ENCODE results near the gene ACOX1.

GRCh38 chr17:75987041-75987440 is 8.1 kb upstream of the ACOX1 start:
- TF ChIP-seq CTCF (IDR thresholded peaks at IDR 0.05 in 2 of 3, conservative IDR thresholded peaks at IDR 0.05 in 1 of 3; ENCODE audit: borderline replicate concordance in 1 of 3, insufficient read depth in 1 of 3, low read depth in 2 of 3, low read length in 2 of 3) = no peak
- no peak for TF ChIP-seq CBX3 (IDR thresholded peaks at IDR 0.05; ENCODE audit: low read depth)
- no peak for TF ChIP-seq EZH2 (IDR thresholded peaks at IDR 0.05)
- TF ChIP-seq ATF3 (IDR thresholded peaks at IDR 0.05) = no peak
- TF ChIP-seq POLR2AphosphoS5 (IDR thresholded peaks at IDR 0.05; ENCODE audit: low read depth, low read length) = no peak
- TF ChIP-seq JUND (IDR thresholded peaks at IDR 0.05) = no peak
- no peak for TF ChIP-seq CEBPB (IDR thresholded peaks at IDR 0.05; ENCODE audit: low read depth)
- no peak for TF ChIP-seq EZH2phosphoT487 (IDR thresholded peaks at IDR 0.05; ENCODE audit: borderline replicate concordance)
- TF ChIP-seq RAD21 (IDR thresholded peaks at IDR 0.05; ENCODE audit: low read depth) = no peak
- TF ChIP-seq FOSL1 (IDR thresholded peaks at IDR 0.05; ENCODE audit: low read depth) = no peak
- TF ChIP-seq ZNF274 (IDR thresholded peaks at IDR 0.05; ENCODE audit: low read depth, low read length) = no peak
- no peak for TF ChIP-seq SIN3A (IDR thresholded peaks at IDR 0.05; ENCODE audit: low read depth)
- no peak for TF ChIP-seq POLR2A (IDR thresholded peaks at IDR 0.05; ENCODE audit: borderline replicate concordance, extremely low read depth, insufficient read depth, insufficient read length)
- TF ChIP-seq YY1 (IDR thresholded peaks at IDR 0.05; ENCODE audit: extremely low read depth, insufficient replicate concordance, low read depth, low read length) = no peak

Measured in HCT116 (cell line).